Skeletal muscle tissue (tissue), 4 donors: ENCODE measurements around the gene DPY19L2. TPM values are rescaled to one million over a fixed set of nuclear protein-coding genes. Genes with fewer than 3 reads are reported as not detected.
"Not testable (repeated sequence)": the region's sequence is repeated elsewhere in the genome, so short reads cannot be mapped to it uniquely, and the experiment has no call there.

ENCODE experiments used
- H3K27ac ChIP-seq: one replicate; pipeline ENCODE4 v1.7.0; 2013; ENCODE audit warnings: mild to moderate bottlenecking, low read depth, low read length, inconsistent platforms
- H3K27me3 ChIP-seq, 3 donors: one replicate each; pipeline ENCODE4 v1.7.0; 2013; ENCODE audit warnings: low read length in 3 of 3; ENCODE audit not compliant: control insufficient read depth in 3 of 3, insufficient read depth in 3 of 3
- H3K36me3 ChIP-seq, 3 donors: one replicate each; pipeline ENCODE4 v1.7.0; 2013; ENCODE audit warnings: low read length in 3 of 3; ENCODE audit not compliant: control insufficient read depth in 3 of 3, insufficient read depth in 3 of 3
- H3K4me1 ChIP-seq, 3 donors: one replicate each; pipeline ENCODE4 v1.7.0; 2013; ENCODE audit warnings: low read length in 3 of 3, mild to moderate bottlenecking in 3 of 3; ENCODE audit not compliant: control insufficient read depth in 3 of 3, insufficient read depth in 3 of 3
- H3K4me3 ChIP-seq, 3 donors: one replicate each; pipeline ENCODE4 v1.7.0; 2013; ENCODE audit warnings: low read length in 3 of 3
- H3K9ac ChIP-seq, 3 donors: one replicate each; pipeline ENCODE4 v1.7.0; 2013; ENCODE audit warnings: low read length in 3 of 3, mild to moderate bottlenecking in 3 of 3, moderate library complexity in 2 of 3, low read depth in 1 of 3
- H3K9me3 ChIP-seq, 3 donors: one replicate each; pipeline ENCODE4 v1.7.0; 2013; ENCODE audit warnings: low read length in 3 of 3; ENCODE audit not compliant: control insufficient read depth in 3 of 3
- total RNA-seq: library from RNA; depleted of rRNA; stranded (reverse); fragments of >200 nt; gene quantifications from one replicate; pipeline ENCODE4 v1.2.3, GENCODE V29; 2014
- donor health status: Osteomylitis.

The DPY19L2 gene
- total RNA-seq, 1 donor from 2014 or later = 12.5 TPM

DNA sequence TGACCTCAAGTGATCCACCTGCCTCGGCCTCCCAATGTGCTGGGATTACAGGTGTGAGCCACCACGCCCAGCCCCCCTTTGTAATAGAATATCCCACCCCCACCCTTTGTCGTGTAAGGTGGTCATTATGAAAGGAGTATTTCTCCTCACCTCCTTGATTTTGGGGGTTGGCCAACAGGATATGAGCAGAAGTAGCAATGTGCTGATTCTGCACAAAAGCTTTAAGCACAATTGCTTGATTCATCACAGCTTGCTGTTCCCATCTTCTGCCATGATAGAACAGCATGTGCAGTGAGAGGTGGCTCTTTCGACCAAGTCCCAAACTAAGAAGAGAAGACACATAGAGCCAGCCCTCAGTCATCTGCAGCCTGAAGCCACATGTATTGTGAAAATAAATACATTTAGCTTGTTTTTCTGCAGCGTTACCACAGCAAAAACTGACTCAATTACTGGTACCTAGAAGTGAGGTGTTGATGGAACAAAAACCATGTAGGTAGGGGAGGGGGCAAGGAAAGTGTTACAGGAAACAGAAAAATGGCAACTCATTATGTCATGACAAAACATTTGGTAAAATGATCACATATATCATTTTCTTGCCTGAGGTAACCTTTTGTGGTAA lies 122.9 kb downstream of the DPY19L2 start:
- not testable (repeated sequence) for H3K4me3 ChIP-seq, H3K27me3 ChIP-seq, H3K36me3 ChIP-seq, H3K27ac ChIP-seq, H3K9ac ChIP-seq, H3K4me1 ChIP-seq, H3K9me3 ChIP-seq

DNA sequence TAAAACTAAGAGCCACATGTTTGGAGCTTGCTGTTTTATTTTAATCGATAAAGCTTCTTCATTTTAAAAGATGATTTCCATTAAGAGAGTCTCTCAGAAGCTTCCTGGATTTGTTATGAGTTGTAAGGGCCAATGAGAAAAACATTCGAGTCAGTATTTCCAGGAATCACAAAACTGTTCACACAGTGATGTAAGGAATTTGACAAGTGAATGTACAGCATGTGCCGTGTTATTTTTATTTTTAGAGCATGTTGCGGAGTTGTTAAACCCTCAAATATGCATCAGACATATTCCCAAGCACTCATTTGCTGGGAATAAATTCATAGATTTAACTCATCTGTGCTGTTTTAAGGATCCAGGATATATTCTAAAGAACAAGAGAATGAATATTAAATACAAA lies 129.6 kb downstream of the DPY19L2 start:
- H3K36me3 ChIP-seq, H3K9me3 ChIP-seq, H3K4me1 ChIP-seq, H3K4me3 ChIP-seq, H3K9ac ChIP-seq, H3K27me3 ChIP-seq, H3K27ac ChIP-seq: not testable (repeated sequence)

DNA sequence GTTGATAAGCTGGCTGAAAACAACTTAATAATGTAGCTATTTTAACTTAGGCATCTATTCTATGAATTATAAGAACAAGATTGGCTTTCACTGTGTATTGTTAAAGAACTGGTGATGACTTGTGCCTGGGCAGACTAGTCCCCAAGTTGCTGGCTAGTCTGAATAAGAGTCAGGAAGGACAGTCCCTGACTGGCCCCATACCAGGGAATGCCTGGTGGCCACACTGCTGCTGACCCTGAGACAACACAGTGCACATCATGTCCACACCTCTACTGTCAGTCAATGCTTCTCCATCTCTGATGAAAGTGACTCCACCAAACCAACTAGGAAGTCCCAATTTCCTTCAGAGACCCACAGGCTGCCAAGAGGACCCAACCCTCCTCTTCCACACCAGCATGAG lies 130.5 kb downstream of the DPY19L2 start:
- not testable (repeated sequence) for H3K36me3 ChIP-seq, H3K27ac ChIP-seq, H3K9me3 ChIP-seq, H3K27me3 ChIP-seq, H3K4me3 ChIP-seq, H3K9ac ChIP-seq, H3K4me1 ChIP-seq

DNA sequence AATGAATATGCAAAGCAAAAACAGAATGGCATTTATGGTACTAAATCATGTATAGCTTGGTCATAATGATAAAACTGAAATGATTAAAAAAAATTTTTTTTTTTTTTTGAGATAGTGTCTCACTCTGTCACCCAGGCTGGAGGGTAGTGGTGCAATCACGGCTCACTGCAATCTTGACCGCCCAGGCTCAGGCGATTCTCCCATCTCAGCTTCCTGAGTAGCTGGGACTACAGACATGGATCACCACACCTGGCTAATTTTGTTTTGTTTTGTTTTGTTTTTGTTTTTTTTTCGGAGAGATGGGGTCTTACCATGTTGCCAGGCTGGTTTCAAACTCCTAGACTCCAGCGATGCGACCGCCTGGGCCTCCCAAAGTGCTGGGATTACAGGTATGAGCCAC lies 138.7 kb downstream of the DPY19L2 start:
- not testable (repeated sequence) for H3K4me3 ChIP-seq, H3K36me3 ChIP-seq, H3K27me3 ChIP-seq, H3K4me1 ChIP-seq, H3K9ac ChIP-seq, H3K9me3 ChIP-seq, H3K27ac ChIP-seq

DNA sequence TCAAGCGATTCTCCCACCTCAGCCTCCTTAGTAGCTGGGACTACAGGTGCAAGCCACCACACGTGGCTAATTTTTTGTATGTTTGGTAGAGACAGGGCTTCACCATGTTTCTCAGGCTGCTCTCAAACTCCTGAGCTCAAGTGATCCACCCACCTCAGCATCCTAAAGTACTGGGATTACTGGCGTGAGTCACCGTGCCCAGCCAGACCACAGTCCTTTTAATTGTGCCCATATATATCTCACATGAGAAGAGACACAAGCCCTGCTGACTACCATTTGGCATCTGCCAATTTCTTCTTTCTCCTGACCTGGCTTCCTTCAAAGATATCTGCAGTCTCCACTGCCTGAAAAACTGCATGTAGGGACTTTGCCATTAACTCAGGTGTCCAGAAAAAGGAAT lies 142.5 kb downstream of the DPY19L2 start:
- Histone ChIP-seq H3K4me3 (no peak overlapping the region), H3K27me3 (no peaks in the 10 kb centered on the region), H3K9me3 (no peaks in the 10 kb centered on the region), H3K4me1 (no peaks in the 10 kb centered on the region), H3K36me3 (no peaks in the 10 kb centered on the region), H3K27ac (no peak overlapping the region), H3K9ac (no peak overlapping the region)

DNA sequence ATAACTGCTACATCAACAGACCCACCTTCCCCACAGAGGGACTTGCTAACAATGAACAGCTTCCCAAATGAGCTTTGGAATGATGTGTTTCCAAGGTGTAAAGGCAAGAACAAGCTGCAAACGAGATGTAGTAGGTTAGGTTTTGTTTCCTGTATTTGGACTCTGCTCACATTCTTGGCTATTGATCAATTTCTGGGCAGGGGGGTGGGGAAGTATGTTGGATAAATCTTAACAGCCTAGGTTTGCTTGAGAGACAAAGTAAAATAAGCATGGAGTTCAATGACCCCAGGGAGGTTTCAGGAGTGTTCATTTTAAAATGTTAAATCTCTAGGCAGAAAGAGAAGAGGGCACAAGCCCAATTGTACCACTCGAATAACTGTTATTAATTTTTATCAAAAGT lies 146.6 kb downstream of the DPY19L2 start:
- Histone ChIP-seq H3K9me3 (no peaks in the 10 kb centered on the region), H3K4me3 (no peak overlapping the region), H3K9ac (no peak overlapping the region), H3K4me1 (no peaks in the 10 kb centered on the region), H3K27ac (no peak overlapping the region), H3K27me3 (no peaks in the 10 kb centered on the region), H3K36me3 (no peaks in the 10 kb centered on the region)

Other genes starting within 250 kb of the DPY19L2 start
- gene RXYLT1, start 111.4 kb upstream of the DPY19L2 start, total RNA-seq = 8.9 TPM
- 5.7 TPM for gene SRGAP1, start 176.2 kb upstream of the DPY19L2 start, total RNA-seq